Measurements from ENCODE around the gene OR5AS1.
"Not testable (repeated sequence)": the region's sequence is repeated elsewhere in the genome, so short reads cannot be mapped to it uniquely, and the experiment has no call there.

Gene OR5AS1

DNA sequence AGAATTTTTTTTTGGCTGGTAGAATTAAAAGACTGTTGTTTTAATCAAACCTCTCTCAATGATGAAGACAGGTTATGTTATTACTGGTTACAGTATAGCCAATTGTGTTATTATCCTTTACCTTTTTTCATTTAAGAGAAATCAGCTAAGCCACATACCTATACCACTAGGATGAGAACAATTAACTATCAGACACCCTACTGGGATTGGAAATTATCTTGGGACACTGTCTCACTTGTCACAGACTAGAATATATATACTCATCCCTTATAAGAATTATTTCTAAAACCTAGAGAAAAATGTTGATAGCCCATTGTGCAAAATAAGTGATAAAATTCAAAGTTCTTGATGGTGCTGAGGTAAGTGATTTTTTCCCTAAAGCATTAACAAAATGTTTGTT lies at the start of gene OR5AS1:
OR5AS1 (plus strand) TSS at position 301 of the 400 bp plus-strand sequence. CDS start 2,765 bp downstream, outside the sequence.
- DNase-seq = no peak

DNA sequence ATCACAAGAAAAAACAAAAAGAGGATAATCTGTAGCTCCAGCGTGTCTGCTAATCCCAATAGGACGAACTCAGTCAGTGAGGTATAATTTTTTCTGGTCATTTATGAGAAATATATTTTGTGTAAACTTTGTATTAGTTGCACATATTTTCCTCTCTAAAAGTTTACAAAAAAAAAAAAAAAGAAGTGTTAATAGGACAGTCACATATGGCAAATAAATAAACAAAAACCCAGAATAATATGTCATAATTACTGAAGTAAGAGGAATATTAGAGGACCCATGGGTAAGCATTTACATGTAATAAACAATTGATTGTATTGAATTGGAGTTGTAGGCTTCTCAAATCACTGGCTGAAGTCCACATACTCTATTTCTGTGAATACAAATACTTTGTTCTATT lies 32.9 kb upstream of the OR5AS1 start, which contains the start of gene OR5F1:
OR5F1 (minus strand) TSS at position 101 of the 400 bp plus-strand sequence; CDS start at position 101, 0 bp downstream.
- no peak for DNase-seq

DNA sequence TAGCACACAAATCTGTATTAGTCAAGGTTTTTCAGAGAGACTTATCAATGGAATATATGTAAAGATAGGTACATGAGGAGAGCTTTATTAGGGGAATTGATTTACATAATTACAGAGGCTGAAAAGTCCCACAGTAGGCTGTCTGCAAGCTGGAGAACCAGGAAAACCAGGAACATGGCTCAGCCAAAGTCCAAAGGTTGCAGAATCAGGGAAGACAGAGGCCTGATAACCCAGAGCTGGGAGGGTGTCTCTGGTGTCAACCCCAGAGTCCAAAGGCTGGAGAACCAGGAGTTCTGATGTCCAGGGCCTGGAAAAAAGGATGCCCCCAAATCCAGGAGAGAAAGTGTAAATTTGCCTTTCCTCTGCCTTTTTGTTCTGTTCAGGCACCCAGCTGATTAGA lies 16.7 kb upstream of the OR5AS1 start:
- no peak for DNase-seq

DNA sequence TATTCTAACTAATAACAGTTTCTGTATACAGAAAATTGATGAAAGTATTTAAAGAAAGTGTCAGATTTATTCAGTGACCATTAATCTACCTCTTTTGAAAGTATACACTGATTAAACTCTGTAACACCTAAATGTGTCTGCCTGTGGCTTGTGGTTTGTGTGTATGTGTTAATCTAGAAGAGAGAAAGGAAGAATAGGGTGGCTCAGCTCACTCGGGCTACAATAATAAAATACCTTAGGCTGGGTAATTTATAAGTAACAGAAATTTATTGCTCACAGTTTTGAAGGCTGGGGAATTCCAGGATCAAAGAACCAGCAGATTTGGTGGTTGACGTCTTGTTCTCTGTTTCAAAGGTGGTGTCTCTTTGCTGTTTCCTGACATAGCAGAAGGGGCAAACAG lies 13.6 kb upstream of the OR5AS1 start:
- DNase-seq = no peak

DNA sequence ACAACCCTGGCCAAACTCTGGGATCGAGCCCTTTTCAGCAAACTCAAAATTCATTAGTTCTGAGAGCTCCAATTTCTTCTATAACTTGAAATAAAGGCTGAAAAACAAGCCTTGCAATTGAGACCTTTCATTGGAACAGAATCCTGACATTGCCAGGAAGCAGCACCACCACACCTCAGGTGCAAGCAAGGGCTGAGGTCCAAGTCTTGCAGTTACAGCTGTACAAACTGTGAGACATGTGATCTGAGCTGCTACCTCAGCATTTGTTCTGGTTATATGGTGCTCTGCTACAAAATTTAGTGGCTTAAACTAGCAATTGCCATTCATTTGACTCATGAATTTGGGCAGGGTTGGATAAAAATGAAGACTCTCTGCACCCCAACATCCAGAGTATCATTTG lies 18.1 kb downstream of the OR5AS1 start:
- DNase-seq = no peak

DNA sequence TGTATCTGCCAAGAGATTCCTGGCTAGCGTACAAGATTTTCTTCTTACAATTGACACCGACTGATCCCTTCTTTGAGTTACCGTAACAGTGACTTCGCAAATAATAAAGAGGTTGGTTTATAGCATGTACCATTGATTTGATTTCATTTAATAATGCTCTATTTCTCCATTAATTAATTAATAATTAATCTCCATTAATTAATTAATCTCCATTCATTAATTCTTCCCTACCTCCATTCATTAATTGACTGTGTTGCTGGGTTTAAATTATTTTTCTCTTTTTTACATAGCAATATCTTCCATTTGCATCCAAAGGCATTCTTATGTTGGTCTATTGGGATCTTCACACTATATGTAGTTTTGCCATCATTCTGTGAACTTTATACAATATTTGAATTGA lies 21.0 kb downstream of the OR5AS1 start:
- no peak for DNase-seq

DNA sequence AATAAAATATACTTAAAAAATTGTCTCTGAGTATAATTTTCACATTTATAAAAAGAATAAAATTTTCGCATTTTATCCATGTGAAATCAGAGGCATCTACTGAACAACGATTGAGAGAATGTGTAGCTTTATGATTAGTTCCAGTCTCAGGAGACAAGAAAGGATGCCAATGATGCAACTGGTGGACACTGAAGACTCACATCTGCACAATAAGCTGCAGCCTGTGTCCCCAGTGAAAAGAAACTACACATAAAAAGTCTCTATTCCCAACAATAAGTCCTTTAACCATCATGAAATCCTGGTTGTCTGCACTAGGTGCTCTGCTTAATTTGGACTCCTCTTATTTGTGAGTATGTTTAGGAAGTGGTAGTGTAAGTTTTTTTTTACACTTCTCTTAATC lies 22.0 kb downstream of the OR5AS1 start:
- DNase-seq = no peak

DNA sequence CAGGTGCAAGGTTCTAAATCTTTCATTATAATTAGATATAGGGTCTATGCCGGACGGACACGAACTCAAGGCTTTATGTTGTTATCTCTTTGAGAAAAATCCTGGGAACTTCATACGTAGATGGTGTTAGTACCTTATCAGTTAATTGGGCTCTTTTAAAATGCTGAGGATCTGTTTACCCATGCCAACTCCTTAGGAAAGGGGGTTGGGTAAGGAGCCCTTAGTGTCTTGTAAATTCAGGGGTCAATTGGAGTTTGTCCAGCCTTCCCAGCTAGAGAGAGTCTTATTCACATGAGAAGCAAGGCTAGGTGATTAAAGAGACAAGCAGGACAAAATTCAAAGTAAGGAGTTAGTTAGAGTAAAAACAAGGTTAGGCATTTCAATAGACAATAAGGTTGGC lies 28.9 kb downstream of the OR5AS1 start:
- not testable (repeated sequence) for DNase-seq

DNA sequence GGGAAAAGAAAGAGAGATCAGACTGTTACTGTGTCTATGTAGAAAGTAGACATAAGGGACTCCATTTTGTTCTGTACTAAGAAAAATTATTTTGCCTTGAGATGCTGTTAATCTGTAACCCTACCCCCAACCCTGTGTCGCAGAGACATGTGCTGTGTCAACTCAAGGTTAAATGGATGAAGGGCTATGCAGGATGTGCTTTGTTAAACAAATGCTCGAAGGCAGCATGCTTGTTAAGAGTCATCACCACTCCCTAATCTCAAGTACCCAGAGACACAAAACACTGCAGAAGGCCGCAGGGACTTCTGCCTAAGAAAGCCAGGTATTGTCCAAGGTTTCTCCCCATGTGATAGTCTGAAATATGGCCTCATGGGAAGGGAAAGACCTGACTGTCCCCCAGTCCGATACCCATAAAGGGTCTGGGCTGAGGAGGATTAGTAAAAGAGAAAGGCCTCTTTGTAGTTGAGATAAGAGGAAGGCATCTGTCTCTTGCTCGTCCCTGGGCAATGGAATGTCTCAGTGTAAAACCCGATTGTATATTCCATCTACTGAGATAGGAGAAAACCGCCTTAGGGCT lies 30.3 kb downstream of the OR5AS1 start:
- not testable (repeated sequence) for DNase-seq

DNA sequence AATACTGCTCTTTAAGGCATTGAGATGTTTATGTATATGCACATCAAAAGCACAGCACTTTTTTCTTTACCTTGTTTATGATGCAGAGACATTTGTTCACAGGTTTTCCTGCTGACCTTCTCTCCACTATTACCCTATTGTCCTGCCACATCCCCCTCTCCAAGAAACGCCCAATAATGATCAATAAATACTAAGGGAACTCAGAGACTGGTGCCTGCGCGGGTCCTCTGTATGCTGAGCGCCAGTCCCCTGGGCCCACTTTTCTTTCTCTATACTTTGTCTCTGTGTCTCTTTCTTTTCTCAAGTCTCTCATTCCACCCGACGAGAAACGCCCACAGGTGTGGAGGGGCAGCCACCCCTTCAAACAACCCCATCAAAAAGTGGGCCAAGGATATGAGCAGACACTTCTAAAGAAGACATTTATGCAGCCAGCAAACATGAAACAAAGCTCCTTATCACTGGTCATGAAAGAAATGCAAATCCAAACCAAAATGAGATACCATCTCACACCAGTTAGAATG lies 30.9 kb downstream of the OR5AS1 start:
- not testable (repeated sequence) for DNase-seq

DNA sequence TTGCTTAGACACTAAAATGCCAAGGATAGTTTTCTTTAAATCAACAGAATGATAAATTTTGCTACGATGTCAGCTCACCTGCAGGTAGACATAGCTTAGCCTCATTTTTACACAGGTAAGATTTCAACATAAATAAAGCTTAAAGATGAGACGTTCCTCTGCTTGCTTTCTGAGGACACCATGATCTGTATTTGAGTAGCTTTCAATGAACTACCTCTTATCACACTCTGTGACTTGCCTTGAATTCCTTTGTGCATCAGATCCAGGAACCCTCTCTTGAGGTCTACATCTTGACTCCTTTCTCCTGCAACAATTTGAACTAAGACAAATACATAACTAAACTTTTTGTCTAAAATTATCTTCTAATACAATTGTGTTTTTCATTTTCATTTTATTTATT lies 39.5 kb downstream of the OR5AS1 start:
- no peak for DNase-seq
